WI38 (cell line): Measurements from ENCODE around the gene SIRPB1.
"Not testable (repeated sequence)": the region's sequence is repeated elsewhere in the genome, so short reads cannot be mapped to it uniquely, and the experiment has no call there.

Source experiments
- H3K4me3 ChIP-seq: 2 replicates; pipeline ENCODE4 v1.5.1; 2011; ENCODE audit warnings: low read depth, mild to moderate bottlenecking, control low read depth, low read length
- TF ChIP-seq, protein P1 (sequence below): IDR thresholded peaks from 2 replicates; pipeline ENCODE4 v1.5.1; 2012; ENCODE audit warnings: low read depth, mild to moderate bottlenecking, control low read depth, low read length

The SIRPB1 gene

DNA sequence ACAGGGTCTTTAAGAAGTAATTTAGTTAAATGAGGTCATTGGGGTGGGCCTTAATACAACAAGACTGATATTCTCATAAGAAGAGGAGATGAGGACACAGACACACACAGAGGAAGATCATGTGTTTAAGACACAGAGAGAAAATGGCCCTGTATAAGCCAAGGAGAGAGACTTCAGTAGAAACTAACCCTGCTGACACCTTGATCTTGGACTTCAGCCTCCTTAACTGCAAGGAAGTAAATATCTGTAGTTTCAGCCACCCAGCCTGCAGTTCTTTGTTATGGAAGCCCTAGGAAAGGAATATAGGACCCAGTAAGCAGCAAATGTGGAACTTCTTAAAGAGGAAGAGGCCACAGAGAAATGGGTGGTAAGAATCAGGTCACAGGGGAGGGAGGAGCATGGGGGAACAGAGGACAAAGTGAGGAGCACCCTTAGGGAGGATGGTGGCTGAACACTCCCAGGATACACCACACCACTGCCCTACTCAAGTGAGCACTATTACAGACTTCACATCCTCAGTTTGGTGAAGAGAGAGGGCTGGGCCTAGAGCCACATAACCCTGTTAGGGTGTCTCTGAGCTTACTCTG lies 762 bp downstream of the SIRPB1 start:
- H3K4me3 ChIP-seq = no peak overlapping the region
- TF ChIP-seq, protein P1, sequence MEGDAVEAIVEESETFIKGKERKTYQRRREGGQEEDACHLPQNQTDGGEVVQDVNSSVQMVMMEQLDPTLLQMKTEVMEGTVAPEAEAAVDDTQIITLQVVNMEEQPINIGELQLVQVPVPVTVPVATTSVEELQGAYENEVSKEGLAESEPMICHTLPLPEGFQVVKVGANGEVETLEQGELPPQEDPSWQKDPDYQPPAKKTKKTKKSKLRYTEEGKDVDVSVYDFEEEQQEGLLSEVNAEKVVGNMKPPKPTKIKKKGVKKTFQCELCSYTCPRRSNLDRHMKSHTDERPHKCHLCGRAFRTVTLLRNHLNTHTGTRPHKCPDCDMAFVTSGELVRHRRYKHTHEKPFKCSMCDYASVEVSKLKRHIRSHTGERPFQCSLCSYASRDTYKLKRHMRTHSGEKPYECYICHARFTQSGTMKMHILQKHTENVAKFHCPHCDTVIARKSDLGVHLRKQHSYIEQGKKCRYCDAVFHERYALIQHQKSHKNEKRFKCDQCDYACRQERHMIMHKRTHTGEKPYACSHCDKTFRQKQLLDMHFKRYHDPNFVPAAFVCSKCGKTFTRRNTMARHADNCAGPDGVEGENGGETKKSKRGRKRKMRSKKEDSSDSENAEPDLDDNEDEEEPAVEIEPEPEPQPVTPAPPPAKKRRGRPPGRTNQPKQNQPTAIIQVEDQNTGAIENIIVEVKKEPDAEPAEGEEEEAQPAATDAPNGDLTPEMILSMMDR = no peak

DNA sequence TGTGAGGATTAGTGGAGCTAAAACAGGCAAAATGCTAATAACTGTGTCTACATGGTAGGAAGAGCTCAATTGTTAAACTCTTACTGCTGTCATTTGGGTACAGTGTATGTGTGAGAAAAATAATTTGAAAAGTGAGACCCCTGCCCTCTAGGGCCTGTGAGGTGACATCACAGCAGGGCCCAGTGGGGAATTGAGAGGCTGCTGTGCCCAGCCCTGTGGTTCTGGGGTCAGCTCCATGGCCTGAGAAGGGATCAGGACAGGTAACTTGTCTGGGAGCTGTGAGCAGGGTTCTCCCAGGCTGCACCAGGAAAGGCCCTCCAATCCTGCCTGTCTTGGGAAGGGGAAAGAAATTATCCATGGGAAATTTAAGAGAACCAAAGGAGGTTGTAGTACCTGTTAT lies 1.3 kb downstream of the SIRPB1 start:
- TF ChIP-seq, protein P1 = no peak
- no peak overlapping the region for H3K4me3 ChIP-seq

DNA sequence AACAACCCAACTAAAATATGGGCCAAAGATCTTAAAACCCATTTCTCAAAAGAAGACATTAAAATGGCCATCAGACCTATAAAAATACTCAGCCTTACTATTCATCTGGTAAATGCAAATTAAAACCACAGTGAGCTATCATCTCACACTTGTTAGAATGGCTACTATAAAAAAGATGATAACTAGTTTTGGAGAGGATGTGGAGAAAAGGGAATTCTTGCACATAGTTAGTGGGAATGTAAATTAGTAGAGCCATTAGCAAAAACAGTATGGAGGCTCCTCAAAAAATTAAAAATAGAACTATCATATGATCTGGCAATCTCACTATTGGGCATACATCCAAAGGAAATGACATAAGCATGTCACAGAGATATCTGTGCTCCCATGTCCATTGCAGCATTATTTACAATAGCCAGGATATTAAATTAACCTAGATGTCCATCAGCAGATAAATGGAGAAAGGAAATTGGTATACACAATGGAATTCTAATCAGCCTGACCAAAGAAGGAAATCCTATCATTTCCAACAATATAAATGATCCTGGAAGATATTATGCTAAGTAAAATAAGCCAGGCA lies 2.9 kb downstream of the SIRPB1 start:
- no peak overlapping the region for H3K4me3 ChIP-seq
- TF ChIP-seq, protein P1 = no peak

- H3K4me3 ChIP-seq = not testable (repeated sequence)
Measured at GRCh38 chr20:1610404-1610803, 9.4 kb downstream of the SIRPB1 start.

DNA sequence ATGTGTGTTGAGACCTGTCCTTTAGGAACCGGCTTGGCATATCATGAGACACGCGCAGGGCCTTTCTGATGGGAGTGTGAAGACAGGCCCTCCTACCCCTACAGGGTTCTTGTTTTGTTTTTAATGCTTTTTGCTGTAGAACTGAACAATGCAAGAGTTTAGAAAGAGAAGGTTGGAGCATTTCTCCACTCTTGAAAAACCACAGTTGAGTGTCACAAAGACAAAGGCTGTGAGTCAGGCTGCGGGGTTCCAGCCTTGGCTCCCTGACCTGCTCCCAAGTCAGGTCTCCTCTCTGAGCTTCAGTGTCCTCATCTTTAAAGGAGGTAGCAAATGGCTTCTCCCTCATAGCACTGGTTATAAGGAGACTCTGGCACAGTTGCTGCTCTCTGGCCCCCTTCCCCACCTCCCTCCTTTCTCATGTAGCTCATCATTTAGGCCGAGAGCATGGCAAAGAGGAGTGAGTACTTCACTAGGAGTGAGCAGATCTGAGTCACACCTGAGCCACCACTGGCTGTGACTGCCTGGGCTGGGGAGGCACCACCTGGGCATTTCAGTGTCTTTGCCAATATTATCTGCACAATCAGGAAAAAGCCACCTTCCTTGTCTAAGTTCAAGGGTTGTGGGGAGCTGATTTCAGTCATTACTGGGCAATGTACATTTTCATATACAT lies 11.0 kb downstream of the SIRPB1 start:
- not testable (repeated sequence) for H3K4me3 ChIP-seq

DNA sequence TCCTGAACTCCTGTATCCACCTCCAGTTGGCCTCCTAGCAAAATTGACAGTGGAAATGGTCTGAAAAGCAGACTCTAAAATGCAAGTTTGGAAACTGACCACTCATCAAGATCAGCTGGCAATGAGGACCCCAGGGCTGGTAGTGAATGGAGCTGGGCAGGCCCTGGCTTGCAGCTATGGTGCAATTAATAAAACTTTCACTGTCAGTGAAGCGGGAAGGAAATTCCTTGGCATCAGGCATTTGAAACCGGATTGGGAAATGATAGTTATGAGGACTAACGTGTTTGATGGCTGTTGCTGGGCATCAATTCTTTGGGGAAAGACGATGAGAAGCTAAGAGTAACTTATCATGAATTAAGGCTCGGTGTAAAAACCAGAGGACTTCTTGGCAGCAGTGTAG lies 19.1 kb downstream of the SIRPB1 start:
- H3K4me3 ChIP-seq = no peak overlapping the region
- TF ChIP-seq, protein P1 = no peak

- H3K4me3 ChIP-seq = no peak overlapping the region
- TF ChIP-seq, protein P1 = no peak
Measured at GRCh38 chr20:1595333-1595732, 24.5 kb downstream of the SIRPB1 start.

- H3K4me3 ChIP-seq = no peak overlapping the region
- TF ChIP-seq, protein P1 = no peak
Measured at GRCh38 chr20:1588533-1589460, 31.0 kb downstream of the SIRPB1 start.
